ENCODE data around the gene SVIL. TPM values are rescaled to one million over a fixed set of nuclear protein-coding genes. Genes with fewer than 3 reads are reported as not detected.
"Not testable (repeated sequence)": the region's sequence is repeated elsewhere in the genome, so short reads cannot be mapped to it uniquely, and the experiment has no call there.

SVIL gene
- total RNA-seq, 1 donor from 2014 or later: 16.2 TPM

- not testable (repeated sequence) for ATAC-seq
Measured at GRCh38 chr10:29582769-29583168, 52.0 kb downstream of the SVIL start.

GRCh38 chr10:29579455-29579970 lies 55.3 kb downstream of the SVIL start:
- no peak for ATAC-seq
- DNase-seq (ENCODE audit: low spot score): no peak

More at GRCh38 chr10:29582769-29583168, 52.0 kb downstream of the SVIL start:
- DNase-seq (ENCODE audit: low spot score): not testable (repeated sequence)

GRCh38 chr10:29578457-29578856 lies 56.3 kb downstream of the SVIL start:
- ATAC-seq (no peak), DNase-seq (ENCODE audit: low spot score) (no peak)

- no peak for ATAC-seq
- no peak for DNase-seq (ENCODE audit: low spot score)
Measured at GRCh38 chr10:29576681-29577080, 58.1 kb downstream of the SVIL start.

- DNase-seq (ENCODE audit: low spot score) (no peak), ATAC-seq (no peak)
Measured at GRCh38 chr10:29575098-29575455, 59.7 kb downstream of the SVIL start.

- not testable (repeated sequence) for ATAC-seq
Measured at GRCh38 chr10:29574212-29575097, 60.3 kb downstream of the SVIL start.

GRCh38 chr10:29570248-29570647 lies 64.5 kb downstream of the SVIL start:
- DNase-seq (ENCODE audit: low spot score): not testable (repeated sequence)

More at GRCh38 chr10:29574212-29575097, 60.3 kb downstream of the SVIL start:
- DNase-seq (ENCODE audit: low spot score): not testable (repeated sequence)

GRCh38 chr10:29569795-29570194 lies 65.0 kb downstream of the SVIL start:
- ATAC-seq (no peak), DNase-seq (ENCODE audit: low spot score) (no peak)

More at GRCh38 chr10:29570248-29570647, 64.5 kb downstream of the SVIL start:
- not testable (repeated sequence) for ATAC-seq

- ATAC-seq (no peak), DNase-seq (ENCODE audit: low spot score) (no peak)
Measured at GRCh38 chr10:29567003-29567402, 67.8 kb downstream of the SVIL start.

GRCh38 chr10:29566209-29566608 lies 68.6 kb downstream of the SVIL start:
- not testable (repeated sequence) for DNase-seq (ENCODE audit: low spot score); ATAC-seq

GRCh38 chr10:29563420-29564035 lies 71.2 kb downstream of the SVIL start:
- no peak for ATAC-seq
- no peak for DNase-seq (ENCODE audit: low spot score)

- DNase-seq (ENCODE audit: low spot score); ATAC-seq: not testable (repeated sequence)
Measured at GRCh38 chr10:29563006-29563405, 71.8 kb downstream of the SVIL start.

- no peak for ATAC-seq
- DNase-seq (ENCODE audit: low spot score): no peak
Measured at GRCh38 chr10:29559996-29560395, 74.8 kb downstream of the SVIL start.

GRCh38 chr10:29557665-29558064 lies 77.1 kb downstream of the SVIL start:
- no peak for ATAC-seq
- DNase-seq (ENCODE audit: low spot score): no peak

- no peak for DNase-seq (ENCODE audit: low spot score)
- no peak for ATAC-seq
Measured at GRCh38 chr10:29555746-29556481, 78.9 kb downstream of the SVIL start.

GRCh38 chr10:29555091-29555745 lies 79.6 kb downstream of the SVIL start:
- ATAC-seq (no peak), DNase-seq (ENCODE audit: low spot score) (no peak)

GRCh38 chr10:29554660-29555059 lies 80.1 kb downstream of the SVIL start:
- ATAC-seq: no peak

GRCh38 chr10:29553544-29554250 lies 81.1 kb downstream of the SVIL start:
- DNase-seq (ENCODE audit: low spot score): no peak
- no peak for ATAC-seq

More at GRCh38 chr10:29554660-29555059, 80.1 kb downstream of the SVIL start:
- DNase-seq (ENCODE audit: low spot score): no peak

GRCh38 chr10:29553116-29553515 lies 81.7 kb downstream of the SVIL start:
- not testable (repeated sequence) for ATAC-seq; DNase-seq (ENCODE audit: low spot score)

GRCh38 chr10:29549493-29549892 lies 85.3 kb downstream of the SVIL start:
- not testable (repeated sequence) for DNase-seq (ENCODE audit: low spot score); ATAC-seq

Data from left lobe of liver (tissue), 2 donors.